Mesenchymal stem cell (in vitro differentiated cells and primary cell): ENCODE measurements around the gene GPC1.

Experiments
- DNase-seq: peaks from one replicate; pipeline ENCODE4 v3.0.0-alpha.2; 2013
- H2AFZ ChIP-seq: one replicate; pipeline ENCODE4 v1.6.1; 2013; ENCODE audit warnings: low read depth, mild to moderate bottlenecking, control low read depth, inconsistent platforms, low read length, moderate library complexity
- H2AK5ac ChIP-seq: 2 replicates; pipeline ENCODE4 v1.6.1; 2013; ENCODE audit warnings: low read length, moderate library complexity, mild to moderate bottlenecking, inconsistent platforms; ENCODE audit not compliant: severe bottlenecking
- H2BK120ac ChIP-seq: one replicate; pipeline ENCODE4 v1.6.1; 2013; ENCODE audit warnings: low read depth, mild to moderate bottlenecking, inconsistent platforms, low read length, moderate library complexity
- H2BK12ac ChIP-seq, 2 experiments: one replicate each; pipeline ENCODE4 v1.6.1; 2013; ENCODE audit warnings: inconsistent platforms in 2 of 2, low read length in 2 of 2, mild to moderate bottlenecking in 2 of 2, moderate library complexity in 2 of 2, control low read depth in 1 of 2
- H2BK15ac ChIP-seq: one replicate; pipeline ENCODE4 v1.6.1; 2013; ENCODE audit warnings: mild to moderate bottlenecking, low read depth, inconsistent platforms; ENCODE audit not compliant: poor library complexity, severe bottlenecking
- H2BK5ac ChIP-seq: 2 replicates; pipeline ENCODE4 v1.6.1; 2013; ENCODE audit warnings: low read depth, mild to moderate bottlenecking, low read length, control low read depth, inconsistent platforms; ENCODE audit not compliant: poor library complexity, severe bottlenecking
- H3K14ac ChIP-seq, 2 experiments: one replicate each; pipeline ENCODE4 v1.6.1; 2013; ENCODE audit warnings: inconsistent platforms in 2 of 2, low read length in 2 of 2, control low read depth in 1 of 2, mild to moderate bottlenecking in 1 of 2, moderate library complexity in 1 of 2
- H3K18ac ChIP-seq, 2 experiments: one replicate each; pipeline ENCODE4 v1.6.1; 2013; ENCODE audit warnings: inconsistent platforms in 2 of 2, low read length in 2 of 2, control low read depth in 1 of 2, low read depth in 1 of 2, mild to moderate bottlenecking in 1 of 2
- H3K23ac ChIP-seq, 2 experiments: one replicate each; pipeline ENCODE4 v1.6.1; 2013; ENCODE audit warnings: inconsistent platforms in 2 of 2, low read length in 2 of 2, mild to moderate bottlenecking in 2 of 2, moderate library complexity in 2 of 2, control low read depth in 1 of 2
- H3K27ac ChIP-seq: 2 replicates; pipeline ENCODE4 v1.5.1; 2013; ENCODE audit warnings: mild to moderate bottlenecking, moderate library complexity, low read length, control low read depth, inconsistent platforms; ENCODE audit not compliant: poor library complexity, severe bottlenecking
- H3K27me3 ChIP-seq, 2 experiments: 2 replicates each; pipeline versions ENCODE4 v1.6.1 to v1.7.0; 2013; ENCODE audit warnings: low read length in 2 of 2, mild to moderate bottlenecking in 2 of 2, moderate library complexity in 2 of 2, control low read depth in 1 of 2, inconsistent platforms in 1 of 2; ENCODE audit not compliant: control insufficient read depth in 1 of 2, insufficient read depth in 1 of 2
- H3K36me3 ChIP-seq, 2 experiments: 2 replicates each; pipeline versions ENCODE4 v1.6.1 to v1.7.0; 2013; ENCODE audit warnings: low read length in 2 of 2, control low read depth in 1 of 2, inconsistent platforms in 1 of 2, low read depth in 1 of 2, mild to moderate bottlenecking in 1 of 2; ENCODE audit not compliant: insufficient read depth in 2 of 2, control insufficient read depth in 1 of 2
- H3K4ac ChIP-seq, 2 experiments: one replicate each; pipeline ENCODE4 v1.6.1; 2013; ENCODE audit warnings: inconsistent platforms in 2 of 2, low read length in 2 of 2, mild to moderate bottlenecking in 2 of 2, moderate library complexity in 2 of 2, control low read depth in 1 of 2, low read depth in 1 of 2
- H3K4me1 ChIP-seq: 2 replicates; pipeline ENCODE4 v1.6.1; 2013; ENCODE audit warnings: low read depth, low read length, control low read depth; ENCODE audit not compliant: control insufficient read depth, insufficient read depth
- H3K4me2 ChIP-seq: 2 replicates; pipeline ENCODE4 v1.6.1; 2013; ENCODE audit warnings: low read length, mild to moderate bottlenecking, inconsistent platforms; ENCODE audit not compliant: poor library complexity, severe bottlenecking
- H3K4me3 ChIP-seq, 2 experiments: 2 replicates each; pipeline versions ENCODE4 v1.5.1 to v1.7.0; 2013; ENCODE audit warnings: low read length in 2 of 2, mild to moderate bottlenecking in 2 of 2, control low read depth in 1 of 2, low read depth in 1 of 2; ENCODE audit not compliant: insufficient read depth in 1 of 2
- H3K79me1 ChIP-seq: replicated peaks from 2 replicates; pipeline ENCODE4 v1.6.1; 2013; ENCODE audit warnings: mild to moderate bottlenecking, control low read depth, low read length, inconsistent platforms; ENCODE audit not compliant: poor library complexity, severe bottlenecking
- H3K9ac ChIP-seq: 2 replicates; pipeline ENCODE4 v1.7.0; 2013; ENCODE audit warnings: mild to moderate bottlenecking, low read length, moderate library complexity
- H3K9me3 ChIP-seq: 2 replicates; pipeline ENCODE4 v1.7.0; 2013; ENCODE audit warnings: mild to moderate bottlenecking, low read length; ENCODE audit not compliant: control insufficient read depth
- H4K8ac ChIP-seq: one replicate; pipeline ENCODE4 v1.6.1; 2013; ENCODE audit warnings: inconsistent platforms, mild to moderate bottlenecking, low read length, moderate library complexity
- H4K91ac ChIP-seq: one replicate; pipeline ENCODE4 v1.6.1; 2013; ENCODE audit warnings: mild to moderate bottlenecking, low read length, inconsistent platforms
- WGBS: methylation state at CpG from one replicate; pipeline ENCODE4 v1.1.7; 2013; ENCODE audit warnings: mixed read lengths; 5-methylcytosine and 5-hydroxymethylcytosine counted together

GPC1 gene

DNA sequence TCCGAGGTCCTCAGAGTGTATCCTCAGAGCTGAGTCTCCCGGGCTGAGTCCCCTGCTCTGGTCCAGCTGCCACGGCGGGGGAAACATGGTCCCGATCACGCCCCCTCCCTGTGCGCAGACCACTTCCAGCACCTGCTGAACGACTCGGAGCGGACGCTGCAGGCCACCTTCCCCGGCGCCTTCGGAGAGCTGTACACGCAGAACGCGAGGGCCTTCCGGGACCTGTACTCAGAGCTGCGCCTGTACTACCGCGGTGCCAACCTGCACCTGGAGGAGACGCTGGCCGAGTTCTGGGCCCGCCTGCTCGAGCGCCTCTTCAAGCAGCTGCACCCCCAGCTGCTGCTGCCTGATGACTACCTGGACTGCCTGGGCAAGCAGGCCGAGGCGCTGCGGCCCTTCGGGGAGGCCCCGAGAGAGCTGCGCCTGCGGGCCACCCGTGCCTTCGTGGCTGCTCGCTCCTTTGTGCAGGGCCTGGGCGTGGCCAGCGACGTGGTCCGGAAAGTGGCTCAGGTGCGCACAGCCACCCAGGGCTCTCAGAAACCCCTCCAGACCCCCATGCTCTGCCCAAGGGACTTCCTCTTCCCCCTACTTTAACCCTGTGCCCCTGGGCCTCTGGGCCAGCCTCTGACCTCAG is 26.7 kb downstream of the GPC1 start:
- Histone ChIP-seq H2BK15ac (no peak overlapping the region), H3K14ac (no peak overlapping the region), H2AK5ac (no peak overlapping the region), H3K4ac (no peak overlapping the region), H3K18ac (no peak overlapping the region), H2AFZ (no peak overlapping the region), H3K27me3 (peaks cover 0 to under 1% of the 10 kb centered on the region in 2 experiments), H3K4me3 (peak overlapping the region in 1 of 2 experiments; percentile 2), H4K8ac (no peak overlapping the region), H3K36me3 (peaks cover 25 to 60% of the 10 kb centered on the region in 2 experiments), H4K91ac (no peak overlapping the region), H3K79me1 (no peaks in the 10 kb centered on the region), H2BK120ac (no peak overlapping the region), H3K9ac (no peak overlapping the region), H2BK5ac (no peak overlapping the region), H2BK12ac (no peak overlapping the region), H3K23ac (no peak overlapping the region), H3K4me2 (no peak overlapping the region), H3K4me1 (peaks cover 8% of the 10 kb centered on the region), H3K9me3 (no peaks in the 10 kb centered on the region), H3K27ac (no peak overlapping the region)
- 94% methylated on average over 41 of the region's 41 CpGs for WGBS
- no peak for DNase-seq

GRCh38 chr2:240462707-240463273 is 27.3 kb downstream of the GPC1 start:
- no peak overlapping the region for H2AFZ ChIP-seq
- H4K8ac ChIP-seq: no peak overlapping the region
- H3K4me3 ChIP-seq: peak overlapping the region in 1 of 2 experiments; percentile 2
- H3K27ac ChIP-seq: no peak overlapping the region
- DNase-seq: no peak
- H2BK12ac ChIP-seq: no peak overlapping the region
- peaks cover 25 to 60% of the 10 kb centered on the region in 2 experiments for H3K36me3 ChIP-seq
- no peaks in the 10 kb centered on the region for H3K27me3 ChIP-seq
- no peak overlapping the region for H2BK5ac ChIP-seq
- no peak overlapping the region for H3K18ac ChIP-seq
- no peak overlapping the region for H4K91ac ChIP-seq
- H3K9ac ChIP-seq: no peak overlapping the region
- no peaks in the 10 kb centered on the region for H3K9me3 ChIP-seq
- H3K4me2 ChIP-seq: no peak overlapping the region
- H3K23ac ChIP-seq: no peak overlapping the region
- 92% methylated on average over 16 of the region's 16 CpGs for WGBS
- H3K4ac ChIP-seq: no peak overlapping the region
- no peak overlapping the region for H2BK15ac ChIP-seq
- H3K79me1 ChIP-seq: no peaks in the 10 kb centered on the region
- no peak overlapping the region for H2BK120ac ChIP-seq
- H3K4me1 ChIP-seq: peaks cover 6% of the 10 kb centered on the region
- H3K14ac ChIP-seq: no peak overlapping the region
- H2AK5ac ChIP-seq: no peak overlapping the region

GRCh38 chr2:240463274-240463865 is 27.9 kb downstream of the GPC1 start:
- Histone ChIP-seq H3K14ac (no peak overlapping the region), H3K4me3 (no peak overlapping the region), H2BK120ac (no peak overlapping the region), H3K4ac (no peak overlapping the region), H3K18ac (no peak overlapping the region), H2BK15ac (no peak overlapping the region), H3K9me3 (no peaks in the 10 kb centered on the region), H2BK5ac (no peak overlapping the region), H3K23ac (no peak overlapping the region), H2BK12ac (no peak overlapping the region), H3K4me2 (no peak overlapping the region), H3K27me3 (no peaks in the 10 kb centered on the region), H3K27ac (no peak overlapping the region), H3K4me1 (peaks cover 3% of the 10 kb centered on the region), H4K91ac (no peak overlapping the region), H2AK5ac (no peak overlapping the region), H2AFZ (no peak overlapping the region), H4K8ac (no peak overlapping the region), H3K9ac (no peak overlapping the region), H3K79me1 (no peaks in the 10 kb centered on the region), H3K36me3 (peaks cover 25 to 60% of the 10 kb centered on the region in 2 experiments)
- DNase-seq: no peak
- WGBS: 94% methylated on average over 22 of the region's 22 CpGs

GRCh38 chr2:240463866-240464481 is 28.5 kb downstream of the GPC1 start:
- Histone ChIP-seq H4K91ac (no peak overlapping the region), H3K23ac (no peak overlapping the region), H3K14ac (no peak overlapping the region), H3K4me3 (no peak overlapping the region), H3K36me3 (peaks cover 25 to 60% of the 10 kb centered on the region in 2 experiments), H2AK5ac (no peak overlapping the region), H3K27ac (no peak overlapping the region), H3K4me2 (no peak overlapping the region), H4K8ac (no peak overlapping the region), H2BK12ac (no peak overlapping the region), H3K79me1 (no peaks in the 10 kb centered on the region), H2BK120ac (no peak overlapping the region), H3K9me3 (no peaks in the 10 kb centered on the region), H3K27me3 (no peaks in the 10 kb centered on the region), H3K9ac (no peak overlapping the region), H2BK15ac (no peak overlapping the region), H2AFZ (no peak overlapping the region), H3K18ac (no peak overlapping the region), H3K4ac (no peak overlapping the region), H2BK5ac (no peak overlapping the region), H3K4me1 (peaks cover 3% of the 10 kb centered on the region)
- DNase-seq: no peak
- WGBS: 97% methylated on average over 21 of the region's 21 CpGs
